UCSD-AML1 (cell line): Measurements from ENCODE around the gene SETBP1.

Experiments
- DNase-seq: peaks from one replicate; lab custom pipeline; 2025; ENCODE audit not compliant: unreplicated experiment; lab: John Stamatoyannopoulos, UW

SETBP1 gene

GRCh38 chr18:44859263-44859662 lies 178.6 kb downstream of the SETBP1 start:
- no peak for DNase-seq

- DNase-seq = no peak
Observed at GRCh38 chr18:44859751-44860439, 179.2 kb downstream of the SETBP1 start.

GRCh38 chr18:44862112-44862511 lies 181.4 kb downstream of the SETBP1 start:
- no peak for DNase-seq

GRCh38 chr18:44866103-44866502 lies 185.4 kb downstream of the SETBP1 start:
- DNase-seq = no peak

- no peak for DNase-seq
Observed at GRCh38 chr18:44869533-44869932, 188.8 kb downstream of the SETBP1 start.

- no peak for DNase-seq
Observed at GRCh38 chr18:44870631-44871502, 190.2 kb downstream of the SETBP1 start.

- DNase-seq = no peak
Observed at GRCh38 chr18:44871771-44872170, 191.1 kb downstream of the SETBP1 start.

GRCh38 chr18:44876024-44876423 lies 195.3 kb downstream of the SETBP1 start:
- no peak for DNase-seq

- DNase-seq = no peak
Observed at GRCh38 chr18:44876755-44877154, 196.1 kb downstream of the SETBP1 start.

GRCh38 chr18:44878335-44878734 lies 197.6 kb downstream of the SETBP1 start:
- DNase-seq = no peak

GRCh38 chr18:44880170-44880569 lies 199.5 kb downstream of the SETBP1 start:
- no peak for DNase-seq

GRCh38 chr18:44881461-44882162 lies 200.9 kb downstream of the SETBP1 start:
- DNase-seq = no peak

- no peak for DNase-seq
Observed at GRCh38 chr18:44882163-44882868, 201.6 kb downstream of the SETBP1 start.

- DNase-seq = no peak
Observed at GRCh38 chr18:44883671-44884070, 203.0 kb downstream of the SETBP1 start.

GRCh38 chr18:44884431-44884830 lies 203.7 kb downstream of the SETBP1 start:
- no peak for DNase-seq

GRCh38 chr18:44885507-44885906 lies 204.8 kb downstream of the SETBP1 start:
- no peak for DNase-seq

GRCh38 chr18:44887227-44887631 lies 206.5 kb downstream of the SETBP1 start:
- no peak for DNase-seq

- no peak for DNase-seq
Observed at GRCh38 chr18:44889111-44889510, 208.4 kb downstream of the SETBP1 start.

- DNase-seq = no peak
Observed at GRCh38 chr18:44893045-44893706, 212.5 kb downstream of the SETBP1 start.

GRCh38 chr18:44893966-44894365 lies 213.3 kb downstream of the SETBP1 start:
- no peak for DNase-seq
